ENCODE measurements around the gene OPCML. TPM values are rescaled to one million over a fixed set of nuclear protein-coding genes. Genes with fewer than 3 reads are reported as not detected.

The OPCML gene
- total RNA-seq, 1 experiment from 2014 or later, result not detected

- TF ChIP-seq CTCF (IDR thresholded peaks at IDR 0.05; ENCODE audit: insufficient read depth in 1 of 2, low read depth in 1 of 2, low read length in 1 of 2, severe bottlenecking in 1 of 2, unreplicated experiment in 1 of 2), result no peak
- ChIA-PET CTCF (no interaction called here), POLR2A (no interaction called here)
- DNase-seq, result no peak
- H3K36me3 ChIP-seq (ENCODE audit: control insufficient read depth, insufficient read depth, low read length), result no peaks in the 10 kb centered on the region
- Mint-ChIP-seq H3K4me1 (ENCODE audit: low read depth, unreplicated experiment) (no peaks in the 10 kb centered on the region), H3K27me3 (ENCODE audit: insufficient read depth, unreplicated experiment) (peaks cover 5% of the 10 kb centered on the region), H3K36me3 (ENCODE audit: insufficient read depth, unreplicated experiment) (no peaks in the 10 kb centered on the region), H3K27ac (ENCODE audit: unreplicated experiment) (no peak overlapping the region), H3K9me3 (ENCODE audit: unreplicated experiment) (no peaks in the 10 kb centered on the region), H3K4me3 (ENCODE audit: unreplicated experiment) (no peak overlapping the region)
- no peak overlapping the region for H3K4me3 ChIP-seq (ENCODE audit: low read depth, low read length)
- no peaks in the 10 kb centered on the region for H3K9me3 ChIP-seq
- H3K27me3 ChIP-seq (replicated peaks; ENCODE audit: control insufficient read depth, insufficient read depth, low read length), result no peaks in the 10 kb centered on the region
- intact Hi-C loops (cut with micrococcal nuclease; ENCODE audit: unreplicated experiment), result no loop called here
- no TSS peak for BruUV-seq (replicated peaks)
- H3K4me1 ChIP-seq, result no peaks in the 10 kb centered on the region
Measured at GRCh38 chr11:132422722-132423121, 1109.6 kb downstream of the OPCML start.

- no peaks in the 10 kb centered on the region for H3K36me3 Mint-ChIP-seq (ENCODE audit: insufficient read depth, unreplicated experiment)
- intact Hi-C loops (cut with micrococcal nuclease; ENCODE audit: unreplicated experiment), result no loop called here
- Histone ChIP-seq H3K27me3 (replicated peaks; ENCODE audit: control insufficient read depth, insufficient read depth, low read length) (no peaks in the 10 kb centered on the region), H3K36me3 (ENCODE audit: control insufficient read depth, insufficient read depth, low read length) (no peaks in the 10 kb centered on the region), H3K4me3 (ENCODE audit: low read depth, low read length) (no peak overlapping the region), H3K4me1 (no peaks in the 10 kb centered on the region), H3K9me3 (no peaks in the 10 kb centered on the region)
- H3K9me3 Mint-ChIP-seq (ENCODE audit: unreplicated experiment), result no peaks in the 10 kb centered on the region
- no peak for DNase-seq
- no peak overlapping the region for H3K27ac Mint-ChIP-seq (ENCODE audit: unreplicated experiment)
- H3K4me1 Mint-ChIP-seq (ENCODE audit: low read depth, unreplicated experiment), result no peaks in the 10 kb centered on the region
- H3K4me3 Mint-ChIP-seq (ENCODE audit: unreplicated experiment), result no peak overlapping the region
- no peak for TF ChIP-seq CTCF (IDR thresholded peaks at IDR 0.05; ENCODE audit: insufficient read depth in 1 of 2, low read depth in 1 of 2, low read length in 1 of 2, severe bottlenecking in 1 of 2, unreplicated experiment in 1 of 2)
- peaks cover 5% of the 10 kb centered on the region for H3K27me3 Mint-ChIP-seq (ENCODE audit: insufficient read depth, unreplicated experiment)
- no TSS peak for BruUV-seq (replicated peaks)
- ChIA-PET CTCF (no interaction called here), POLR2A (no interaction called here)
Measured at GRCh38 chr11:132421555-132421954, 1110.7 kb downstream of the OPCML start.

- no TSS peak for BruUV-seq (replicated peaks)
- no peak overlapping the region for H3K27ac Mint-ChIP-seq (ENCODE audit: unreplicated experiment)
- no peaks in the 10 kb centered on the region for H3K36me3 Mint-ChIP-seq (ENCODE audit: insufficient read depth, unreplicated experiment)
- H3K4me1 Mint-ChIP-seq (ENCODE audit: low read depth, unreplicated experiment), result no peaks in the 10 kb centered on the region
- H3K27me3 Mint-ChIP-seq (ENCODE audit: insufficient read depth, unreplicated experiment), result peaks cover 10% of the 10 kb centered on the region
- H3K4me3 Mint-ChIP-seq (ENCODE audit: unreplicated experiment), result no peak overlapping the region
- Histone ChIP-seq H3K27me3 (replicated peaks; ENCODE audit: control insufficient read depth, insufficient read depth, low read length) (no peaks in the 10 kb centered on the region), H3K9me3 (no peaks in the 10 kb centered on the region), H3K4me1 (no peaks in the 10 kb centered on the region), H3K4me3 (ENCODE audit: low read depth, low read length) (no peak overlapping the region), H3K36me3 (ENCODE audit: control insufficient read depth, insufficient read depth, low read length) (no peaks in the 10 kb centered on the region)
- ChIA-PET CTCF (no interaction called here), POLR2A (no interaction called here)
- no peaks in the 10 kb centered on the region for H3K9me3 Mint-ChIP-seq (ENCODE audit: unreplicated experiment)
- DNase-seq, result no peak
- no peak for TF ChIP-seq CTCF (IDR thresholded peaks at IDR 0.05; ENCODE audit: insufficient read depth in 1 of 2, low read depth in 1 of 2, low read length in 1 of 2, severe bottlenecking in 1 of 2, unreplicated experiment in 1 of 2)
- intact Hi-C loops (cut with micrococcal nuclease; ENCODE audit: unreplicated experiment), result no loop called here
Measured at GRCh38 chr11:132414451-132414850, 1117.8 kb downstream of the OPCML start.
